ENCODE data around the gene TIAM1. TPM values are rescaled to one million over a fixed set of nuclear protein-coding genes. Genes with fewer than 3 reads are reported as not detected.

Gene TIAM1
- total and polyA plus RNA-seq, 2 donors from 2014 or later = 4.6 to 30.0 TPM

- no peaks in the 10 kb centered on the region for H3K36me3 ChIP-seq (ENCODE audit: control insufficient read depth in 2 of 3, insufficient read depth in 3 of 3, low read length in 3 of 3)
- no peaks in the 10 kb centered on the region for H3K27me3 ChIP-seq (ENCODE audit: control insufficient read depth, insufficient read depth, low read length)
- H3K4me3 ChIP-seq (ENCODE audit: low read length in 3 of 3) = no peak overlapping the region
- no peak for TF ChIP-seq CTCF (IDR thresholded peaks at IDR 0.05; ENCODE audit: borderline replicate concordance, extremely low read depth, insufficient read depth)
- DNase-seq (no peak), FAIRE-seq (no peak)
- no peak overlapping the region for H3K9ac ChIP-seq (ENCODE audit: low read length in 3 of 3)
- intact Hi-C loops (cut with DNase I) = no loop called here
- H3K27ac ChIP-seq (ENCODE audit: low read depth in 2 of 2, low read length in 2 of 2) = no peak overlapping the region
- H3K9me3 ChIP-seq (ENCODE audit: control insufficient read depth in 2 of 3, insufficient read depth in 1 of 3, low read length in 3 of 3) = peaks cover 0 to 6% (median 0%) of the 10 kb centered on the region in 3 donors
- no peaks in the 10 kb centered on the region for H3K4me1 ChIP-seq (ENCODE audit: control insufficient read depth in 2 of 3, insufficient read depth in 2 of 3, low read depth in 1 of 3, low read length in 3 of 3)
Measured at GRCh38 chr21:31329456-31330143, 14.5 kb downstream of the TIAM1 start.

GRCh38 chr21:31326522-31327242 is 17.4 kb downstream of the TIAM1 start:
- Histone ChIP-seq H3K9ac (ENCODE audit: low read length in 3 of 3) (no peak overlapping the region), H3K4me3 (ENCODE audit: low read length in 3 of 3) (no peak overlapping the region), H3K36me3 (ENCODE audit: control insufficient read depth in 2 of 3, insufficient read depth in 3 of 3, low read length in 3 of 3) (no peaks in the 10 kb centered on the region), H3K27ac (ENCODE audit: low read depth in 2 of 2, low read length in 2 of 2) (no peak overlapping the region), H3K27me3 (ENCODE audit: control insufficient read depth, insufficient read depth, low read length) (no peaks in the 10 kb centered on the region), H3K4me1 (ENCODE audit: control insufficient read depth in 2 of 3, insufficient read depth in 2 of 3, low read depth in 1 of 3, low read length in 3 of 3) (no peaks in the 10 kb centered on the region), H3K9me3 (ENCODE audit: control insufficient read depth in 2 of 3, insufficient read depth in 1 of 3, low read length in 3 of 3) (peaks cover 0 to 6% (median 0%) of the 10 kb centered on the region in 3 donors)
- FAIRE-seq = no peak
- TF ChIP-seq CTCF (IDR thresholded peaks at IDR 0.05; ENCODE audit: borderline replicate concordance, extremely low read depth, insufficient read depth) = no peak
- DNase-seq = no peak
- intact Hi-C loops (cut with DNase I) = no loop called here

- Histone ChIP-seq H3K9me3 (ENCODE audit: control insufficient read depth in 2 of 3, insufficient read depth in 1 of 3, low read length in 3 of 3) (no peaks in the 10 kb centered on the region), H3K36me3 (ENCODE audit: control insufficient read depth in 2 of 3, insufficient read depth in 3 of 3, low read length in 3 of 3) (no peaks in the 10 kb centered on the region), H3K27ac (ENCODE audit: low read depth in 2 of 2, low read length in 2 of 2) (no peak overlapping the region), H3K9ac (ENCODE audit: low read length in 3 of 3) (no peak overlapping the region), H3K4me1 (ENCODE audit: control insufficient read depth in 2 of 3, insufficient read depth in 2 of 3, low read depth in 1 of 3, low read length in 3 of 3) (no peaks in the 10 kb centered on the region), H3K27me3 (ENCODE audit: control insufficient read depth, insufficient read depth, low read length) (no peaks in the 10 kb centered on the region), H3K4me3 (ENCODE audit: low read length in 3 of 3) (no peak overlapping the region)
- intact Hi-C loops (cut with DNase I) = no loop called here
- DNase-seq = no peak
- no peak for TF ChIP-seq CTCF (IDR thresholded peaks at IDR 0.05; ENCODE audit: borderline replicate concordance, extremely low read depth, insufficient read depth)
- no peak for FAIRE-seq
Measured at GRCh38 chr21:31318971-31319370, 25.1 kb downstream of the TIAM1 start.

Data from kidney (tissue), 14 donors.